GM19193 (cell line): Measurements from ENCODE around the gene GET4.

ENCODE experiments used
- POLR2A ChIP-seq: IDR thresholded peaks from 4 replicates; pipeline ENCODE4 v1.6.1; 2011; ENCODE audit not compliant: insufficient read depth, insufficient read length; ENCODE audit errors: extremely low read depth

Gene GET4

DNA sequence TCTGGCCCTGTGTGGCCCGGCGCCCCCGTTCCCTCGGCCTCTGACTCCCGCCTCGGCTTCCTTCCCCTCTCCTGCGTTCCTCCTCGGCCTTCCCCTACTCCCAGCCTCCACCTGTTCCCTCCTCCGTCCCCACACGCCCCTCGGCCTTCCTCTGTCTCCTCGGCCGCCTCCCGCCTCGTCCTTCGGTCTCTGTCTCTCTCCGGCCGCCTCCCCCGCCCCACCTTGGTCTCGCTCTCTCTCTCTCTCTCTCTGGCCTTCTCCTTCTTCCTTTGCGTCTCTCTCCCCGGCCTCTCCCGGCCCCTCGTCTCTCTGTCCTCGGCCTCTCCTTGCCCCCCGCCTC lies 588 bp downstream of the GET4 start:
- TF ChIP-seq POLR2A, result no peak

DNA sequence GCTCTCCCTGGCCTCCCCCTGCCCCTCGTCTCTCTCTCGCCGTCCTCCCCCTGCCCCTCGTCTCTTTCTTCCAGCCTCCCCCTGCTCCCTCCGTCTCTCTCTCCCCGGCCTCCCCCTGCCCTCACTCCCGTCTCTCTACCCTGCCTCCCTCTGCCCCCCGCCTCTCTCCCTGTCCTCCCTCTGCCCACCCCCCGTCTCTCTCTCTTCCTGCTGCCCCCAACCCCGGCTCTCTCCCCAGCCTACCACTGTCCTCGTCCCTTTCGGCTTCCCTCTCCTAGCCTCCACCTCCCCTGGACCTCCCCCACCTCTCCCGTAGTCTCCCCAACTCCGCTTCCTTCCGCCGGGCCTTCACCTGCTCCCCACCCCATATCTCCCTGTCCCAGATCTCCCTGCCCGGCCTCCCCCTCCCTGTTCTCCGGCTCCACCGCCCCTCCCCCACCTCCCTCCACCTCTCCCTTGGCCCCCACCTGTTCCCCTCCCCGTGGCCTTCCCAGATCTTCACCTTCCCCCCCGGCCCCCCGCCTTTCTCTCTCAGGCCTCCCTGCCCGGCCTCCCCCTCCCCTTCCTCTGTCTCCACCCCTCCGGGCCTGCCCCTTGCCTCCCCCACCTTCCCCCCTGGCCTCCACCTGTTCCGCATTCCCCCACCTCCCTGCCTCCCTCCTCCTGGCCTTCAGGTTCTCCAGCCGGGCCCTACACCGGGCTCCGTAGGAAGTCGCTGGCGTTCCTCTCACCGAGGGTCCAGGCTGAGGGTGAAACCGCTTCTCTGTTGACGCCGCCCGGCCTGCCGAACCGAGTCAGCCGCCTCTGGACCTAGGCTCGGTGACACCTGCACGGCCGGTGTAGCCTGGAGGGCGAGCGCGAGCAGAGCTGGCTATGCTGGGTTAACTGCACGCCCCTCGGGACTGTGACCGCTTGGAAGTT lies 1.2 kb downstream of the GET4 start:
- TF ChIP-seq POLR2A, result no peak

DNA sequence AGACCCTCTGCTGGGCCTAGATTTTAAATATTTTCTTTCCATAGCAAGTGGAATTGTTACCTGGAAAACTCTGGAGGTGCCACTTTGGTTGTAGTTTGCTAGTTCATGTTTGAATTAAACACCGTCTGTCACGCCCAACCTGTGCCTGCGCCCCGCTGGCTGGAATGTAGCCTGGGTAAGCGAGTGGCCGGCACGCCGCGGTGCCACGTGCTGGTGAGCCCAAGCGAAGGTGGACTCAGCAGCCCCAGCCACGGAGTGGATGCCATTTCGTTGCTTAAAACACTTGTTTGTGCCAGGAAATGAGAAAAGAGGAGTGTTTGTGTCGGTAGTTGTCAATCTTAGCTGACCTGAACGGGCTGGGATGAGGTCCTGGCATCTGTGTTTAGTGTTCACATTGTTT lies 2.7 kb downstream of the GET4 start:
- TF ChIP-seq POLR2A, result no peak

DNA sequence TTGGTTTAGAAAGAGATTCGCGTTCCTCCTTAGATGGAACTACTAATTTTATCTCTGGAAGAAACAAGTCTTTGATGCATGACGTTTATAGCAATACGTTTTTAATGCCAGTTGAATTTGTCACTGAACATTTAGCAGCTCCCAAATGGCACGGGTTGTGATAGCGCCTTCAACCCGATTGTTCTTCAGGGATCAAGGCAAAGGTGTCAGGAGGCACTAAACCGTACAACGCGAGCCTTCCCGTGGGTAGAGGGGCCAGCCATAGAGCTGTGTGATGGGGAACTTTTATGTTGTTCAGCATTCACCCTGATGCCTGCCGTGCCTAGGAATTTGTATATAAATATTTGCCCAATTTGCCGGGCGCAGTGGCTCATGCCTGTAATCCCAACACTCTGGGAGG lies 3.4 kb downstream of the GET4 start:
- TF ChIP-seq POLR2A, result no peak

DNA sequence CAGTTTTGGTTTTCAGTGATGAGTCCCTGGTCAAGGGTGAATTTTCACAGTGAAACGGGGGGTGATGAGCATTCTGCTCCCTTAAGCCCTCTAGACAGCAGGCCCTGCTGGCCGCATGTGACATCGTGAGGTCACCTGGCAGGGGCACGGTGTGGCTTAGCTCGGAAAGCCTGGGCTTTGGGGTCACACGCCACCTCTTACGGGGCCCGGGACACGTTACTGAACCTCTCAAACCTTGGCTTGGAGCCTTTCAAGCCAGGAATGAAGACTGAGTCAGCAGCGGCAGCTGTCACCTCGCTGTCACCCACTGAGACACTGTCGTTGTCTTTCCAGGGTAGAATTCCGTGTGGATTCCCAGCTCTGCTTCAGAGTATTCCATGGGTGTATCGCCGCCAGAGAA lies 4.1 kb downstream of the GET4 start:
- no peak for TF ChIP-seq POLR2A

DNA sequence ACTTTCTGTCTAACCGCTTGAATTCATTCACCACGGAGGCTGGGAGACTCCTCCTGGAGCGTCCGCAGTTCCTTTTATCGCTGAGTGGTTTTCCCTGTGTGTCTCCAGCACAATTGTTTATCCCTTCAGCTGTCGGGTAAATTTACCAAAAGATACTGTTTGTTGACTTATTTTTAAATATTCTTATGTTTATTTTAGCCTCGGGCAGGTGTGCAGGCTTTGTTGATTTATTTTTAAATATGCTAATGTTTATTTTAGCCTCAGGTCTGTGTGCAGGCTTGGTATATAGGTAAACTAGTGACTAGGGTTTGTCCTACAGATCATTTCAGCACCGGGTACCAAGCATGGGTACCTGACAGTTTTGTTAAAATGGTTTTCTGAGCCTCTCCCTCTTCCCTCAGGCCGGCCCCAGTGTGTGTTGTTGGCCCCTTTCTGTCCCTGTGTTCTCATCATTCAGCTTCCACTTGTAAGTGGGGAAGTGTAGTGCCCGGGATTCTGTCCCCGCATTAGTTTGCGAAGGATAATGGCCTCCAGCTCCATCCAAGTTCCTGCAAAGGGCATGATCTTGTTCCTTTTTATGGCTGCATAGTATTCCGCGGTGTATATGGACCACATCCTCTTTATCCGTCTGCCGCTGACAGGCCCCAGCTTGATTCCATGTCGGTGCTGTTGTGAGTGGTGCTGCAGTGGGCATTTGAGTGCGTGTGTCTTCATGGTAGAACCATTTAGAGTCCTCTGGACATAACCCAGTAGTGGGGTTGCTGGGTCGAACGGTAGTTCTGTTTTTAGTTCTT lies 5.3 kb downstream of the GET4 start:
- TF ChIP-seq POLR2A, result no peak

DNA sequence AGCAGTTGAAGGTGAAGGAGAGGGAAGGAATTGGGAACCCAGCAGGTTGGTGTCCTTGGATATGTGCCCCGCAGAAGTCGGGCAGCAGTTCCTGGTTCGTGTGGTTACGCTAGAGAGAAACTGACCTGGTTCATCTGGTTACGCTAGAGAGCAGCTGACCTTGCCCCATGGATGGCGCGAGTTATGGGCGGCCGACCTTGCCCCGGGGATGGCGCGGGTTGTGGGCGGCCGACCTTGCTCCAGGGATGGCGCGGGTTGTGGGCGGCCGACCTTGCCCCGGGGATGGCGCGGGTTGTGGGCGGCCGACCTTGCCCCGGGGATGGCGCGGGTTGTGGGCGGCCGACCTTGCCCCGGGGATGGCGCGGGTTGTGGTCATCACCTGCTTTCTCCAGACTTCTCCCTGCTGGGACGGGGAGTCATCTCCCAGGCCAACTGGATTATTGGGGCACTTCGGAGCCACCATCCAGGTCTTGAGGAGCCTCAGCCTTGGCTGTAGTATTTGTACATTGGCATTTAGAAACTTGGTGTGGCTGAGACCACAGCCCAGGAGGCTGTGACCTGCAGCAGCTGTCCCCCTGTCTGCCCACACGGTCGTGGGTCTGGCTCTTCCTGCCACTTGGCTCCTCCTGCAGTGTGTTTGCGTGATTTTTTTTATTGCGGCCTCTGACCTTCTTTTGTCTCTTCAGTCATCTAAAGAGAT lies 6.1 kb downstream of the GET4 start:
- no peak for TF ChIP-seq POLR2A

DNA sequence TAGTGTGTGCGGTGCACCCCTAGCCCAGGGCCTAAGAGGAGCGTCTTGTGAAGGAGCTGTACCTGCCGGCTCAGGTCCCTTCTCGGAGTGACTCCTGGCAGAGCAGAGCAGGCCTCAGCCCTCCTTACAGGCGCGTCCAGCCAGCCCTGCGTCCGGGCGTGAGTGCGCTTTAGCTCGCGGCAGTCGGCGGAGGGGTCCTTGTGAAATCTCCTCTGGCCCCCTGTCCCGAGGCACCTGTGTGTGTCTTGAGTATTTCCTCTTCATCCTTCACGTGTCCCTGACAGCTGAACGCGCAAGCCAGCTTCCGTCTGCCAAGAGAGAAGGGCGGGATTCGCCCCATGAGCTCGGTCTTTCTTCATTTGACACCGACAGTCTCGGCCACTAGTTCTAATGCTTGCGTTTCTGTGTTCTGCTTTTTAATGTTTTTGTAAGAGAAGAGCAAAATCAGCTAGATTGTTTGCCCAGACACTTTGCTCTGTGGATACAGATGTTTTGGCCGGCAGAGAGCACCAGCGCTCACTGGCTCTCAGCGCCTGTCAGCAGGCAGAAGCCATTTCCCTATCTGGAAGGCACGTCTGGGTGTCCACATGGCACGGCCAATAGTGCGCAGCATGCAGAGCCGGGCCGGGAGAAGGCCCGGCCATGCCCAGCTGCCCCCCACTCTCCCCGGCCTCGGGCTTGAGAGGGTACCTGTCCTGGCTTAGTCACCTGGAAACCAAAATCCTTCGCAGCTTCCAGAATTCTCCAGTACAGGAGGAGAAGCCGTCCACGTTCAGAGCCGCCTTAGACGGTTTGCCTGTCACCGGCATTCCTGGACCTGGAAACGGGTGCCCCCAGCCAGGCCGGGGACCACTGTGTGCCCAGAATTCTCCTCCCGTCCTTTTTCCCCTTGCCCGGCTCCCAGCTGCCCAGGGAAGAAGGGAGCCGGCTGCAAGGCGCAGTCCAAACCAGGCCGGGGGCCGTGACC lies 7.0 kb downstream of the GET4 start:
- TF ChIP-seq POLR2A, result no peak

DNA sequence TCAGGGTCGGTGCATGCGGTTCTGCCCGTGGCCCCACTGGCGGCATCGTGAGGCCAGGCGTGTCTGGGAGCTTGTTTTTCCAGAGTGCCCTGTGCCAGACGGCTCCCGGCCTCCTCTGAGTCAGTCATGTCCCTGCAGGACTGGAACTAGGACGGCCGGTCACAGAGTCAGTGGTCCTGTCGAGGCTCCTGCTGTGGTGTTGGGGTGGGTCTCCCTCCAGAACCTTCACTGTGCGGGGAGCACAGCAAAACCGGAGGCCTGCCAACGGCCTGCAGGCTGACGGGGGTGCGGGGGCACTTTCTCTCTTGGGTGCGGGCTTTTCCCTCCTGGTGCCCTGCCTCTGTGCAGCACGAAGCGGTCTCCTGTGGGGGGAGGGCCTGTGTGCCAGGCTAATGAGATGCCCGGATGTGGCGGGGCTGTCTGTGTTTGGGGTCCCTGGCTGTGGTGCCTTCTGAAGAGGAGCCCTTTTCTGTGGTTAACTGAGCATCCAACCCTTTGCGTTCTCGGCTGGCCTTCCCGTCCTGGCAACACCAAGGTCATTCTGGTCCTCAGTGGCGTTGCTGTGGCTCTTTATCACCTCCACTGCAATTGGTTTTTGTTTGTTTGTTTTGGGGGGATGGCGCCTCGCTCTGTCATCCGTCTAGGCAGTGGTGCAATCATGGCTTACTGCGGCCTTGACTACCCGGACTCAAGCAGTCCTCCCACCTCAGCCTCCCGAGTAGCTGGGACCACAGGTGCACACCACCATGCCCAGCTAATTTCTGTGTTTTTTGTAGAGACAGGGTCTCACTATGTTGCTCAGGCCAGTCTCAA lies 8.0 kb downstream of the GET4 start:
- no peak for TF ChIP-seq POLR2A

DNA sequence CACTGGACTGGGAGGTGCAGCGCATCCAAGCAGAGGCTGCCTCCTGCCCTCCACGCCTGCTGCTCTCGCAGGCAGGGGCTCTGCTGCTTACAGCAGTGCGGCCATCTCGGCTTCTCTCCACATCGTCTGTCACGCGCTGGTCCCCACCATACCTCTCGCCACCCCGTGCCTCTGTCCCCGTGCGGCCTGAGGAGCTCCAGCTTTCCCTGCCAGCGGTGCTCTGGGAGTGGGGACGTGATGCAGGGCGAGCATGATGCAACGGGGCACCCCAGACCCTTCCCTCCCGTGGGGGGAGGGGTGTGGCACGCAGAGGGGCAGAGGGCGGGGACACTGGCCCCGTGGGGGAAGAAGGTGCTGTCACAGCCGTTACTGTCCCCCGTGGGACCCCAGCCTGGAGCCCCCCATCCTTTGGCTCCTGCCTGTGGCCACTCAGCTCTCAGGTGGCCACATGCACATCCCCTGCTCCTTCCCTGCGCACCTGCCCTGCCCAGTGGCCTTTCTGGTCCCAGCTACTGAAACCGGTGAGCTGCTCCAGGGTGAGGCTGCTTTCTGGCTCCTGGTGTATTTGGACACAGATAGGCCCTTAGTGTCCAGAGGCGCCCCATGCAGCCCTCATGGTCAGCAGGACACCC lies 9.0 kb downstream of the GET4 start:
- TF ChIP-seq POLR2A, result no peak

DNA sequence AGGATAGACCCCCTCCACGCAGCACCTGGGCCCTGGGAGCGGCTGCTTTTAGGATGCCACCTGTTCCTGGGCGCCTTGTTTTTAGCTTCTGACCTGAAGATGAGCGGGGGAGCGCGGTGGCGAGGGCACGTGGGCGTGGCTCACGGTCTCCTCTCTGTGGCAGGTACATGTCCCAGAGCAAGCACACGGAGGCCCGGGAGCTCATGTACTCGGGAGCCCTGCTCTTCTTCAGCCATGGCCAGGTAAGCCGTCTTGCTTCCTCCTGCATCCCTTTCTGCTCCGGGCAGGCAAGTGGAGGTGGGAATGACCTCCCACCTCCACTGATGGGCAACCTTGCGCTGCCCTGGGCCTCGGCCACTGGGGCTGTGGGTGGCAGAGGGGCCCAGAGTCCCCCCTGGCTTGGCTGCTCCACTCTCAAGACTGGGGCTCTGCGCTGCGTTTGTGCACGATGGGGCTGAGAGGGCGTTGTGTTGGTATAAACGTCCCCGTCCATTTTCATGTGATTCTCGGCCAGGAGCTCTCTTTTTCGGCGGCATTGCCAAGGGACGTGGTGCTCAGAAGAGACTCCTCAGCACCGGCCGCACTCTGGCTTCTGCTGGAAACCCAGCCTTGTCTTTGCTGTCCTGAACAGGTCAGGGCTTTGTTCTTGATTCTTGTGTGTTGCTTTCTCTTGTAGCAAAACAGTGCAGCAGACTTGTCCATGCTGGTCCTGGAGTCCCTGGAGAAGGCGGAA lies 9.7 kb downstream of the GET4 start:
- TF ChIP-seq POLR2A, result no peak
